Stimulated activated CD4-positive, alpha-beta T cell treated with anti-CD3 and anti-CD28 coated beads, Interleukin-12 subunit alpha, Interleukin-12 subunit beta, amount 100 ng/mL, for 48 hours (primary cell): ENCODE results near the gene IFIT3.
"Not testable (repeated sequence)": the region's sequence is repeated elsewhere in the genome, so short reads cannot be mapped to it uniquely, and the experiment has no call there.

Experiments used
- DNase-seq, 3 donors: peaks; one replicate each; pipeline ENCODE4 v3.0.0-alpha.2; 2020; ENCODE audit warnings: low read depth in 2 of 3, low spot score in 1 of 3

The IFIT3 gene

DNA sequence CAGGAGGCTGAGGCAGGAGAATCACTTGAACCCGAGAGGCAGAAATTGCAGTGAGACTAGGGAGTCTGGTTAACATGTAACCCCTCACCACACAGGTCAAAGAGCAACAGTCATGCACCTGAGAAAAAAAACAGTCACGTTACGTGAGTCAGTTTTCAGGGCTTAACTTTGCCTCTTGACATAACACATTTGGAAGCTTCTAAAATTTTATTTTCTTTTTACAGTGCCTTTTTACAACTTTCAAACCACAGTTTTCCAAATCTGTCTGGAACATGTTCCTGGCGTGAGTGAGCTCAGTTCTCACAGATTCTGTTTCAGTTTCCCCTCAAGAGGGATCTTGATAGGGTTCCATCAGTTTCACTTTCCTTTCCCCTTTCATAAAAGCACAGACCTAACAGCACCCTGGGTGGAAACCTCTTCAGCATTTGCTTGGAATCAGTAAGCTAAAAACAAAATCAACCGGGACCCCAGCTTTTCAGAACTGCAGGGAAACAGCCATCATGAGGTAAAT is 4.4 kb downstream of the IFIT3 start:
- no peak for DNase-seq

DNA sequence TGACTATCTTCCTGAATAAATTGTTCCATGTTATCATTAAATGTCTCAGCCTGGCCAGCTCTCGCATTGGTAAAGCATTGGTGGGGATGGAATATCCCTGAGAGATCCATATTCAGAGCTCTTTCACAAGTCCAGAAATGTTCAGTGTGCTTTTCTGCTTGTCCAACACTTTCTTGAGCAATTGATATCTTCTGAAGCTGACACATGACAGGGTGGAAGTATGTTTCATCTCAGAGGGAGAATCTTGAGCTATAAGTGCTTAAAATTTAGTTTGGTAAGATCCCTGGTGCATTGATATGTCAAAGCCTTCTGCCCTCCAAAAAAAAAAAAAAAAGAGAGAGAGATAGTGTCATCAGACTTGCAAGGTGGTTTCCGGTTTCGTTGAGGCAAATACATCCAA is 7.4 kb downstream of the IFIT3 start:
- DNase-seq, result no peak

DNA sequence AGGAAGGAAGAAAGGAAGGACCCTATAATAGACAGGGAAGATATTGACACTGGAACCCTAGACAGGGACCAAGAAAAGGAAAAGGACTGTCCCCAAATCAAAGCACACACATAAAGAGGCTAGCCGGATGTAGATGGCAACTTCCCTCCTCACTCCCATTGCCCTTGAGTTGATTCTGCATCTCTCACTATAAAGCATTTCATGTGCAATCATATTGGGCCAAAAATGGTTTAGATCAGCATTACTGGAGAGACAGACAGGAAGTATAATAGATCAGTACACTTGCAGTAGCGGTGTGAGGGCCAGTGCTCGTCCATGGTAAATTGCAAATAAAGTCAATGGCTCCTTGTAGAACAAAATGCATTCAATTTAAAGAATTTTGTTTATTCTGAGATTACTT is 8.4 kb downstream of the IFIT3 start:
- no peak for DNase-seq

DNA sequence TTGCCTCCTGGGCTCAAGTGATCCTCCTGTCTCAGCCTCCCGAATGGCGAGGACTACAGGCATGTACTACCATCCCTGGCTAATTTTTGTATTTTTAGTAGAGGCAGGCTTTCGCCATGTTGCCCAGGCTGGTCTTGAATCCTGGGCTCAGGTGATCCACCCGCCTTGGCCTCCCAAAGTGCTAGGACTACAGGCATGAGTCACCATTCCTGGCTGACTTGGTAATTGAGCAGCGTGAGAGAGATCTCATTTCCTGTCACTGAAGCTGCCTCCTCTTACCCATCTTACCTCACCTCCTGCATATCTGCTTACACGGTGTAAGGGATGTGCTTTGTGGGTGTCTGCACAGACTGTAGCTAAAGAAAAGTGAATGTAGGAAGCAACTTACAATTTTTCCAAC is 9.7 kb downstream of the IFIT3 start:
- DNase-seq, result no peak

DNA sequence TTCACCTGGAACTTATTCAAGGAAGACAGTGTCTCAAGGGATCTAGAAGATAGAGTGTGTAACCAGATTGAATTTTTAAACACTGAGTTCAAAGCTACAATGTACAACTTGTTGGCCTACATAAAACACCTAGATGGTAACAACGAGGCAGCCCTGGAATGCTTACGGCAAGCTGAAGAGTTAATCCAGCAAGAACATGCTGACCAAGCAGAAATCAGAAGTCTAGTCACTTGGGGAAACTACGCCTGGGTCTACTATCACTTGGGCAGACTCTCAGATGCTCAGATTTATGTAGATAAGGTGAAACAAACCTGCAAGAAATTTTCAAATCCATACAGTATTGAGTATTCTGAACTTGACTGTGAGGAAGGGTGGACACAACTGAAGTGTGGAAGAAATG is 10.9 kb downstream of the IFIT3 start:
- no peak for DNase-seq

DNA sequence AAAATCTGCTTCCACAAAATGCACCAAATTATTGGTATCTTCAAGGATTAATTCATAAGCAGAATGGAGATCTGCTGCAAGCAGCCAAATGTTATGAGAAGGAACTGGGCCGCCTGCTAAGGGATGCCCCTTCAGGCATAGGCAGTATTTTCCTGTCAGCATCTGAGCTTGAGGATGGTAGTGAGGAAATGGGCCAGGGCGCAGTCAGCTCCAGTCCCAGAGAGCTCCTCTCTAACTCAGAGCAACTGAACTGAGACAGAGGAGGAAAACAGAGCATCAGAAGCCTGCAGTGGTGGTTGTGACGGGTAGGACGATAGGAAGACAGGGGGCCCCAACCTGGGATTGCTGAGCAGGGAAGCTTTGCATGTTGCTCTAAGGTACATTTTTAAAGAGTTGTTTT is 12.1 kb downstream of the IFIT3 start:
- no peak for DNase-seq

DNA sequence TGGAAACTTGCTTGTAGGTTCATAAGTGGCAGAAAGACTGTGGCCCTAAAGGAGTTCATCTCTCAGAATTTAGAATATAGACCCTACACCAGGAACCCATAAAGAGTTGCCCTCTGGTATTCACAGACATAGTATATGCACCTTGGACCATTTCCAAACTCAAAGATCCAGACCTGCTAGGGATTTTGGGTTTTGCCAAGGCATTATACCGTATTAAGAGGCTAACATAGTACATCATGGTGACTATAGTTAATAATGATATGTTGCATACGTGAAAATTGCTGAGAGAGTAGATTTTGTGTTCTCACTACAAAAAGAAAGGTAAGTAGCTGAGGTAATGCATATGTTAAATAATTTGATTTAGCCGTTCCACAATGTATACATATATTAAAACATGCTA is 13.9 kb downstream of the IFIT3 start:
- no peak for DNase-seq

DNA sequence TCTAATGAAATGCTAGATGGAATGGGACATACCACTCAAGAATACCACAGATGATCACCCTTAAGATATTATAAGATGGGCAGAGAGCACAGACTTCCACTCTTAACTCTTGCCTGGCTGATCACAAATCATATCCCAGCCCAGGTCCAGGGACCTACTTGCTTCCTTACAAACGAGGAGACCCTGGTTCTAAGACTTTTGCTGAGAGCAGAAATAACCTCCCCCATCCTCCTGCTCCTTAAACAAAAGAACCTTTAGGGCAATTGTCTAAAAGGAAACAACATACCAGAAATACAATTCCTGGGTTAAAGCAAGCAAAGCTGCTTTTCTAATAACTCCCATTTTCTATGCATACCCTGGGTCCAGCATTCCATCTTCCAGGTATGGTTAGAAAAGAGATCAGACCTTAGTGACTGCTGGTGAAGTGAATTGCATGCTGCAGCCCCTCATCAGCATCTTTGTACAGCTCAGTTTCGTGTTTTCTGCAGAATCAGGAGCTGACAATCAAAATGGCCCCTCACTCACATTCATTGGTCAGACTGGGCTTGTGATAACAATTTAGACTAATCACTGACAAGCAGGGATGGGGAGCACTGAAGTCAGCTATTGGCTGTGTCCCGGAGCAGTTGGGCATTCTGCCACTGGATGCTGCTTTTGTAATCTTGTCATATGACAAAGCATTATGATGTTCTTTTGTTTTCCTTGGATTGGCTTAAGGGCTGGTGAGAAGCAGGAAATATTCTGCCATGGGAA is 14.6 kb downstream of the IFIT3 start:
- no peak for DNase-seq

DNA sequence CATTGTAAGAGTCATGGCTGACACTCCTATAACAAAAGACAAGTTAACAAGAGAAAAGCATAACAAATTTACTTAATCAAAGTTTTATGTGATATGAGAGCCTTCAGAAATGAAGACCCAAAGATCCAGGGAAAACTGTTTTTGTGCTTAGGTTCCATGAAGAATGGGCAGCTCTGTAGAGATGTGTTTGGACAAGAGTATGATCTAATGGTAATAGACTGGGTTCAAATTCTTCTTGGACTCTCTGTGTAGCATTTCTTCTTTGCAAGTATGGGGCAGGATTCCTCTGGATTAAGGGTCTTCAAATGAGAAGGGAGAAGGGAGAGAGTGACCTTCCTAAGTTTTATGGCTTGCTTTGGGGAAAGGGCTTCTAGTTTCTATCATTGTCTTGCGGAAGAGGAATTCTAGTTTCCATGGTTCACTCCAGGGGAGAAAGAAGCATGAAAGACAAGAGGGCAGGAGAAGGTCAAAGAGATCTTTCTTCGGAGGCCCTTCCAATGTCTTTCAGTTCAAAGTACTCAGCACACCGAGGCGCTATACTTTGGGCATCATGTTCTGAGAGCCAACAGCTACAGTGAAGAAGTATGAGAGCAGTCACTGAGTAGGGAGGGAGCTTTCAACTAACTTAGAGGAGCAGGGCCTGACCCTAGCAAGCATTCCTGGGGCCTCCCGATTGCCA is 15.4 kb downstream of the IFIT3 start:
- no peak for DNase-seq

DNA sequence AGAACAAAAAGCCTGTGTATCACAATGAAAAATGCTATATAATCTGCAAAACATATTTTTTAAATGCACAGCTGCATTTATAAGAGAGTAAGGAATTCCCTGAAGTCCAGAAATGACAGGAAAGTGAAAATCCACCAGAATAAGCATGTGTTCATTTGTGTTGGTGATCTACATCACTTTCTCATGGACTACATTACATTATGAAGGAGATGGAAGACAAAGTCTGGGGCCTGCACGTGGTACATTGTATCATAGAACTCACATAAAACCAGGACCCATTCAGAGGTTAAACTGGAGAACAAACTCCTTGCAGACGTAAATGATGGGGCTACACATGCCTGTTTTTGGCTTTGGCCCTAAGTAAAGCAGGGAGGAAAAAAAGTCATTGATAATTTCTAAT is 16.4 kb downstream of the IFIT3 start:
- no peak for DNase-seq

DNA sequence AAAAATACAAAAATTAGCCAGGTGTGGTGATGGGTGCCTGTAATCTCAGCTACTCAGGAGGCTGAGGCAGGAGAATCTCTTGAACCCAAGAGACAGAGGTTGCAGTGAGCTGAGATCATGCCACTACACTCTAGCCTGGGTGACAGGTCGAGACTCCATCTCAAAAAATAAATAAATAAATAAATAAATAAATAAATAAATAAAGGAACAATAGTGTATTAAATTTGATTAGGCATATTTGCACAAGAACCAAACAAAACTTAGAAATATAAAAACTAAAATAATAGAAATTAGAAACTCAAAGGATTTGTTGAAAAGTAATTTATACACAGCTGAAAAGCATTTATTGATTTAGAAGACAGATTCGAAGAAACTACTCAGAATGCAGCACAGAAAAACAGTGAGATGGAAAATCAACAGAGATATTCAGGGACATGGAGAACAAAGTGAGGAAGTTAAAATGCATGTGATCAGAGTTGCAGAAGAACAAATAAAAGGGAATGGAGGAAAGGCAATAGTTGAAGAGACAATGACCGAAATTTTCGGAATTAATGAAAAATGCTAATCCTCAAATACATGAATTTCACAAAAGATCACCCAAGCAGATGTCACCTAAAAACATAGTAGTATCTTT is 17.7 kb downstream of the IFIT3 start:
- DNase-seq, result no peak

DNA sequence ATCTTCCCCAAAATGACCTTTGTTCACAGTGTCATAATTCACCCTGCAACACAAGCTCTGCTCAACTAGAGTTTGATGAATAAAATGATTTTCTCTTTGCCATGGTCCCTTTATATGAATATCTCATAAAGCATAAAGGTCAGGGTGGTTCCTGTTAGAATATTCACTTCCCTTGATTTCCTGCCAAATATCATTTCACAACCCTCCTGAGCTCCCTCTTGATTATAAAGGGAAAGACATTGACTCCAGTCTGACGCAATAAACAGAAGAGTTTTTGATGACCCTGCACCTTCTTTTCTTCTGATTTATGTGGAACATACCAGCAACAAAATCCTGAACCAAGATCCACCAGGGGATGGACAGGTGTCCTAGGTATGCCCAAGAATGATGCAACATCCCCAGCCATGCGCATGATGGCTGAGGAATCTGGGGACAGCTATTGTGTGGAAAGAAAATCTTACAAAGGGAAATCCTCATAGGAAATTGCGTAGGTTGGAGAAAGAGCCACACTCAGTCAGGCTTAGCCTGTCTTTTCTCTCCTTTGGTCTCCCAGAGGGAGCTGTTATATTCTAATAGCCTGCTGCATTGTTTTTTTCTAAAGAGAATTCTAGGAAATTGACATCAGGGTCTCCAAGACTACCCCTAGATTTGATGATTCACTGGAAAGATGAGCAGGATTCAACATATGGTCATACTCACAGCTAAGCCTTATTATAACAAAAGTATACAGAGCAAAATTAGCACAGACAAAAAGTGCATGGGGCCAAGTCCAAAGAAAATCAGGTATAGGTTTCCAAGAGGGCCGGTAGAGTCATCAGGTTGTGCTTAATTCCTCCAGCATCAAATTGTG is 18.8 kb downstream of the IFIT3 start:
- DNase-seq, result no peak

DNA sequence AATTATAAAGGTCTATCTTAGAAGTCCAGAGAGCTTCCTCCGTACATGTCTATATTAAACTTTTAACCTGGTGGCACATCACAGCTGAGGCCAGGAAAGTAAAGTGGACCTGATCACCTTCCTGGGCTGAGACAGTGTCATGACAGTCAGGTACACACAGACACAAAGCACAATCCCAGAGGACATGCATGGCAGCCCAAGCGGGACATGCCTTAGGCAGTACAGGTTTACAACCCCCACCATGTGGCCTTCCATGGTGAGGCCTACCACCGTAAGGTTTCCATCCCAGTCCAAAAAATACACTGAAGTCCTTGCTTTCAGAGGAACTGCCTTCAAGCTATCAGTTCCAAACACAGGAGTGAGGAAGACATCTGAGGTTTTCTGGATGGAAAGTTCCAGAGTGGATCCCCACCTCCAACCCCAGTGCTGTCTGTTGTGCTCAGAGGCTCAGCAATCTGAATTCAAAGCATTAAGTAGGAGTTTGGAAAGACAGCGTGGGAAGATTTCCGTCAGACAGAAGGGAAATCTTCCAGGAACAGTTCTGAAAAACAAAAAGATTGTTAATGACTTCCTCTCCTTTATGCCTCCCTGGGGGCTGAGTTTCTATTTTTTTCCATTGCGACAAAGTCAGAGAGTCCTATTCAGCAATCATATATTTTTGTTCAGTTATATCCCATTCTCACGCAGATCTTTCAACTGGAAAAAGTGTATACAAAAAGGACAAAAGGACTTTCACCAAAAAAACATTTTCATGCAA is 20.1 kb downstream of the IFIT3 start:
- DNase-seq, result no peak

DNA sequence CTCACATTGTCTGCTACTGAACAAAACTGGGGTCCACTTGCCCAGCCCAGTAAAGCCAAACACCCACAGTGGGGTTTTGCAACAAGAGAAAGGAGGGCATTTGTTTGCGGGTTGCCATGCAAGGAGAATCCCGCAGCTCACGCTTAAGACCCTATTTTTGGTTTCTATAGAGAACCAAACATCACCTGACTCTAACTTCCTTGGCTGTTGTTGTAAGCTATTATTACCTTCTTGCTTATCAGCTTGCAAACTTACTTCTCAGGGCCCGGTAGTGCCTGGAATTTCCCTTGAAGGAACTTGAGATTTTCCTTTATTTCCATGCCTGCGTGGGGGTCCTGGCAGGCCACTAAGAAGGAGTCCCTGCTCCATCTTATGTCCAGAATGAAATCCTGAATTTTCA is 20.7 kb downstream of the IFIT3 start:
- DNase-seq, result no peak

DNA sequence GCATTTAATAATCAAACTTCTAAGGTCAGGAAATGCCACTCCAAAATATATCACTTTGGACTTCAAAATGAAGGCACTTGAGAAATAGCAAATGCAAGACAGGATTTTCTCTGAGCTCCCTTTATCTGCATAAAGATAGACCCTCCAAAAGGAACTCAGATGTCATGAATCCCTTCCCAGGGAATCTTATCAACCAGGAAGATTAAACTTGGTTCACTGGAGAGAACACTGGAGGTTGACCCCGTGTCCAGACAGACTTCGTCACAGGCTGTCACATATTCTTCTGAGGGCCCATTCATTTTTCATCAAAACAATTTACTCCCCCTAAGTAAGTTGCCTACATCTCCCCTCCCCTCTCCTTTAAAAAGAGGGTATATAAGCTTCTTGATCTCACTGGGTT is 21.2 kb downstream of the IFIT3 start:
- no peak for DNase-seq

DNA sequence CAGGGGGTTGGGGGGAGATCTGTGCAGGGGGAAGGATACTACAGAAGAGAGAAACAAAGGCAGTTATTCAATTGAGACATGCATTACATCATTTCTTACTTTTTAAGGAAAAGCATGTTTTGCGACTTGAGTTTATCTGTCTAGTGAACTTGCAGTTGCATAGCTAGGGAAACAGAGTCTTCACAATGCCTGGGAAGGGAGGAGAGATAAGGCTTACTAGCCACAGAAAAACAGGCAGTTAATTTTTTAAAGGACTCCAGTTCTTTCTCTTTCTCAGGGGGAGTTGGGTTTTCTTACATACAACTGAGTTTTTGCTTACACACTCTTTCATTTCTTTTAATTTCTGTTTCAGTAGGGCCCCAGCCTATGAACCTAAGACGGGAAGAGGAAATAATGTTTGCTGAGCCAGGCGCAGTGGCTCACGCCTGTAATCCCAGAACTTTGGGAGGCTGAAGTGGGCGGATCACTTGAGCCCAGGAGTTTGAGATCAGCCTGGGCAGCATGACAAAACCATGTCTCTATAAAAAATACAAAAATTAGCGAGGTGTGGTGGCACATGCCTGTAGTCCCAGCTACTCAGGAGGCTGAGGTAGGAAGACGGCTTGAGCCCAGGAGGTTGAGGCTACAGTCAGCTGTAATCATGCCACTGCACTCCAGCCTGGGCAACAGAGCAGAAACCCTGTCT is 23.0 kb downstream of the IFIT3 start:
- DNase-seq, result not testable (repeated sequence)

DNA sequence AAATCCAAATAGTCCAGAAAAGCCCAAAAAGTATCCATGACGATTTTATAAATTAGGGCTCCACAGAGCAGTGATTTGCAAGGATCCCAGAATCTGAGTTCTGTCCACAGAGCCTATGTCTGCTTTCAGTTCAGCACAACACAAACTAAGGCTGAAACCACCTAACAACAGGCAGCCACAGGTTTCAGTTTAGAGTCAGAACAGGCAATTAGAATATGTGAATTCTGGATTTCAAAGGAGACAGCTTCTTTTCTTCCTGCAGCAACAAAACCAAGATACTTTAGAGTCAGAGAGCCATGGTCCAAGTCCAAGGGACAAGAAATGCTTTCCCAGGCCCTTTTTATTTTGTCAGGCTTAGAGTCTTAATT is 23.6 kb downstream of the IFIT3 start:
- no peak for DNase-seq

DNA sequence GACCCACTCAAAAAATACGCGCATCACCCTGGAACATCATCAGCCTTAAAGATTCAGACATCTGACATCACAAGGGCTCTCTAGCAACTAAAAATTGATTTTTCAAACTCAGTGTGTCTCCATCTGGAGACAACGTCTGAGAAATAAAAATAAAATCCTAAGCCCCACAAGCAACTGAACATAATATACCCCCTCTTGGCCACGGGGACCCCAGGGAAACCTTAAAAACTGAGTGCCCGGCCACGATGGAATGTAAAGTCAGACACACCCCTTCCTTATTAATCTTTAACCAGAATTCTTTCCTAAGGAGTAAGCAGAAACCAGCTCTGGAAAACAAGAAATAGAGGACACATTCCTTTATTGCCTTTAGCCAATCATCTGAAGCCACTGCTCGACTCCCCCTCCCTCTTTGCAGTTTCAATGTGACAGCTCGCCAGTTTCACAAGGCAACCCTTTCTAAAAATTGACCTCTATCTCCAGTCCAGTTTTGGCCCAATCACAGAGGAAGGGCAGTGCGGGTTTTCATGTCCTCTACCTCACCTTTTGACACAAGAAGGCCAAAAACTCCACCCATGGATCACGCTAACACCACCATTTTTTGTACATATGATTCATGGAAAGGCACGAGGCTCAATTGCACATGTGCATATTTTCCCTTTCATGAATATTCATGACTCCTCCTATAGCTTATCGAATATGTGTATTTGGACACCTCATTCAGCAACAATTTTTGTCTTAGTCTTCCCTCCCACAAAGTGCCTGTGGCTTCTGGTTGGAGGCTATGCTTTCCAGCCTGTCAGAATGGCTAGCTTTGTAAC is 24.2 kb downstream of the IFIT3 start:
- DNase-seq, result no peak

DNA sequence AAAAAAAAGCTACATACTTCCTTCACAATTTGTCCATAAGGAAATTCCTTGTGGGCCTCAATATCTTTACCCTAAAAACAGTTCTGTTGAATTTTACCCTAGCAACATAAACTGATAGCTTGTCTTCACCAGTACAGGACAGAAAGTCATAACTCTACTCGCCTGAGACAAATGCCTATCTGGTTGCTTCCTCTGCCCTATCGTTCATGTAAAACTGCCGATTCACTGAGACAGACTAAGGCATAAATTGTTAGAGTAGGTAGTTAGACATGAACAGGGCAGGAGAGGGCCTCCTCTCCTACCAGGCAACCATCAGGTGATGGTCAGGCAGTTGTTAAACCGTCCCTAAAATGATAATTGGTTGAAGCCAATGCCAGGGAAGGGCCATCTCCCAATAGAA is 25.0 kb downstream of the IFIT3 start:
- no peak for DNase-seq
